ENCODE data around the gene IRF4.

GRCh38 chr6:397604-398003, 6.1 kb downstream of the IRF4 start:
- no peak for TF ChIP-seq CTBP1 (IDR thresholded peaks at IDR 0.05; ENCODE audit: borderline replicate concordance)
- TF ChIP-seq BHLHE40 (IDR thresholded peaks at IDR 0.05; ENCODE audit: borderline replicate concordance), result no peak
- no peak for TF ChIP-seq HDGF (IDR thresholded peaks at IDR 0.05; ENCODE audit: borderline replicate concordance)
- no peak for TF ChIP-seq TARDBP (IDR thresholded peaks at IDR 0.05)
- TF ChIP-seq L3MBTL2 (conservative IDR thresholded peaks at IDR 0.05), result no peak
- TF ChIP-seq FOXA1 (IDR thresholded peaks at IDR 0.05), result no peak
- TF ChIP-seq LEF1 (IDR thresholded peaks at IDR 0.05; ENCODE audit: borderline replicate concordance), result no peak
- TF ChIP-seq PKNOX1 (IDR thresholded peaks at IDR 0.05), result no peak
- no peak for TF ChIP-seq ELF4 (IDR thresholded peaks at IDR 0.05)
- TF ChIP-seq FOXM1 (IDR thresholded peaks at IDR 0.05; ENCODE audit: borderline replicate concordance), result no peak
- TF ChIP-seq SP1 (IDR thresholded peaks at IDR 0.05), result no peak
- no peak for TF ChIP-seq FOXK2 (IDR thresholded peaks at IDR 0.05)
- no peak for TF ChIP-seq NFRKB (IDR thresholded peaks at IDR 0.05)

Data from HEK293T (cell line).